K562 (cell line): ENCODE data around the gene GPR78. TPM values are rescaled to one million over a fixed set of nuclear protein-coding genes. Genes with fewer than 3 reads are reported as not detected.

Source experiments
- ATAC-seq: fragments of 200-7000 bp; cut with Tn5 transposase; 3 replicates; pipeline ENCODE4 v1.9.1; 2020; ENCODE audit warnings: moderate library complexity
- BruUV-seq: library from RNA; stranded (reverse); fragments of 400-500 nt; replicated peaks from 2 replicates; lab custom pipeline; 2021; lab: Mats Ljungman, UMichigan
- CTCF ChIA-PET: fragments of 300-600 bp; formaldehyde crosslinking; extraction: SDS; loops from one replicate; lab custom pipeline; 2021; ENCODE audit warnings: low intra/inter-chr PET ratio; lab: Yijun Ruan, JAX
- POLR2A ChIA-PET: fragments of 300-600, 350-650 bp; sonication (Branson Sonifier 250); formaldehyde crosslinking; extraction: SDS; loops from one replicate; lab custom pipeline; 2021; ENCODE audit warnings: antibody characterized with exemption, inconsistent platforms; lab: Yijun Ruan, JAX
- DNase-seq, 4 experiments: peaks; one replicate each; pipeline versions ENCODE4 v3.0.0 to v3.0.0-alpha.2; 2011 to 2018; ENCODE audit warnings: low spot score in 3 of 4, mixed read lengths in 3 of 4; ENCODE audit errors: extremely low read depth in 1 of 4
- FAIRE-seq: peaks from 2 replicates; lab custom pipeline; 2011; peaks lifted over from hg19 to GRCh38; lab: Jason Lieb, UNC
- H2AFZ ChIP-seq: 2 replicates; pipeline ENCODE4 v1.6.0; 2011; ENCODE audit warnings: low read depth, low read length, control low read depth, inconsistent platforms
- H3K27ac ChIP-seq: fragments of 200-600 bp; 3 replicates; pipeline ENCODE4 v1.8.0; 2011; ENCODE audit warnings: low read depth, mild to moderate bottlenecking, control low read depth, inconsistent platforms, low read length, moderate library complexity, mixed read lengths; ENCODE audit errors: extremely low read depth
- H3K27me3 ChIP-seq, 2 experiments: fragments of 300-600 bp in 1 of 2; 2 replicates in 1 of 2; 3 replicates in 1 of 2; pipeline versions ENCODE4 v1.6.0 to v1.8.0; 2011; ENCODE audit warnings: inconsistent platforms in 2 of 2, low read length in 2 of 2, mild to moderate bottlenecking in 1 of 2, mixed read lengths in 1 of 2, moderate library complexity in 1 of 2; ENCODE audit not compliant: control insufficient read depth in 2 of 2, insufficient read depth in 2 of 2
- H3K36me3 ChIP-seq: fragments of 300-600 bp; 3 replicates; pipeline ENCODE4 v1.8.0; 2011; ENCODE audit warnings: mild to moderate bottlenecking, low read length, inconsistent platforms; ENCODE audit not compliant: control insufficient read depth, insufficient read depth
- H3K4me1 ChIP-seq, 2 experiments: fragments of 200-600 bp in 1 of 2; replicated peaks in 1 of 2; 2 replicates in 1 of 2; 3 replicates in 1 of 2; pipeline versions ENCODE4 v1.5.1 to v1.8.0; 2011; ENCODE audit warnings: inconsistent platforms in 2 of 2, low read length in 2 of 2, mild to moderate bottlenecking in 1 of 2, mixed read lengths in 1 of 2, moderate library complexity in 1 of 2; ENCODE audit not compliant: control insufficient read depth in 2 of 2, insufficient read depth in 2 of 2
- H3K4me2 ChIP-seq: 2 replicates; pipeline ENCODE4 v1.6.1; 2011; ENCODE audit warnings: low read length, control low read depth, inconsistent platforms, mixed read lengths; ENCODE audit not compliant: insufficient read depth
- H3K4me3 ChIP-seq: fragments of 200-600 bp; sonication (generic), shearing (Covaris generic); 2 replicates; pipeline ENCODE4 v1.5.1; 2016; ENCODE audit warnings: control low read depth, inconsistent platforms
- H3K79me2 ChIP-seq: fragments of 200-600 bp; 3 replicates; pipeline ENCODE4 v1.8.0; 2011; ENCODE audit warnings: low read length, inconsistent platforms; ENCODE audit not compliant: control insufficient read depth, insufficient read depth
- H3K9ac ChIP-seq, 2 experiments: 2 replicates each; pipeline versions ENCODE4 v1.6.0 to v1.6.1; 2011; ENCODE audit warnings: low read depth in 2 of 2, low read length in 2 of 2, control low read depth in 1 of 2, inconsistent platforms in 1 of 2, mild to moderate bottlenecking in 1 of 2, mixed read lengths in 1 of 2; ENCODE audit not compliant: insufficient read depth in 1 of 2
- H3K9me1 ChIP-seq: one replicate; pipeline ENCODE4 v1.6.0; 2011; ENCODE audit warnings: inconsistent platforms, mild to moderate bottlenecking, low read length, moderate library complexity; ENCODE audit not compliant: control insufficient read depth, insufficient read depth
- H3K9me3 ChIP-seq: replicated peaks from 2 replicates; pipeline ENCODE4 v1.5.1; 2011; ENCODE audit warnings: low read depth, low read length, inconsistent platforms; ENCODE audit not compliant: control insufficient read depth, insufficient read depth
- H4K20me1 ChIP-seq: replicated peaks from 2 replicates; pipeline ENCODE4 v1.6.1; 2011; ENCODE audit warnings: low read length, inconsistent platforms, mixed read lengths; ENCODE audit not compliant: control insufficient read depth, insufficient read depth
- ADNP ChIP-seq: fragments of 200-800 bp; sonication (Bioruptor generic); IDR thresholded peaks from 2 replicates; pipeline ENCODE4 v1.6.1; 2016; ENCODE audit warnings: missing genetic modification characterization, missing compliant biosample characterization
- ARHGAP35 ChIP-seq: fragments of 450-650 bp; IDR thresholded peaks from 2 replicates; pipeline ENCODE4 v1.6.1; 2018; ENCODE audit not compliant: partially characterized antibody
- BACH1 ChIP-seq: fragments of 200-800 bp; sonication (Bioruptor generic); IDR thresholded peaks from 2 replicates; pipeline ENCODE4 v1.6.1; 2016; ENCODE audit warnings: missing genetic modification characterization, missing compliant biosample characterization
- CBX3 ChIP-seq, 2 experiments: IDR thresholded peaks; 1 replicate in 1 of 2; 2 replicates in 1 of 2; pipeline ENCODE4 v1.6.1; 2012; ENCODE audit warnings: inconsistent platforms in 2 of 2, low read length in 2 of 2, borderline replicate concordance in 1 of 2, control low read depth in 1 of 2
- KAT7 ChIP-seq: sonication (generic); formaldehyde crosslinking; IDR thresholded peaks from 2 replicates; pipeline ENCODE4 v1.8.0; 2022; ENCODE audit warnings: missing genetic modification reagents, mild to moderate bottlenecking, borderline replicate concordance
- MBD2 ChIP-seq: sonication (generic); IDR thresholded peaks from 2 replicates; pipeline ENCODE4 v1.6.1; 2016; ENCODE audit warnings: low read depth, borderline replicate concordance
- MCM3 ChIP-seq: fragments of 450-650 bp; IDR thresholded peaks from 2 replicates; pipeline ENCODE4 v1.6.1; 2016
- PCBP1 ChIP-seq: fragments of 200-400 bp; formaldehyde crosslinking; IDR thresholded peaks from 2 replicates; pipeline ENCODE4 v1.6.1; 2018; ENCODE audit warnings: mild to moderate bottlenecking, low read depth, low read length; ENCODE audit not compliant: poor library complexity, severe bottlenecking
- SNRNP70 ChIP-seq: fragments of 200-400 bp; formaldehyde crosslinking; optimal IDR thresholded peaks from 2 replicates; pipeline ENCODE3; 2017; ENCODE audit warnings: low read depth, low read length
- STAT5B ChIP-seq: fragments of 250-450 bp; sonication (Bioruptor Pico); IDR thresholded peaks from 2 replicates; pipeline ENCODE4 v1.8.0; 2021; ENCODE audit warnings: mild to moderate bottlenecking, inconsistent platforms
- ZSCAN32 ChIP-seq: fragments of 450-650 bp; formaldehyde crosslinking; IDR thresholded peaks from 2 replicates; pipeline ENCODE4 v1.4.0; 2020; ENCODE audit warnings: mild to moderate bottlenecking, moderate library complexity
- WGBS: fragments of 100-300 bp; shearing (Covaris generic); methylation state at CpG from one replicate; pipeline ENCODE4 v1.1.6; 2016; ENCODE audit warnings: low coverage, mixed read lengths; ENCODE audit not compliant: insufficient coverage; ENCODE audit errors: missing lambda C conversion rate; 5-methylcytosine and 5-hydroxymethylcytosine counted together
- in situ Hi-C: fragments of 300-500 bp; cut with MboI; formaldehyde crosslinking; loops from 4 replicates; pipeline ENCODE4 v1.15.0; 2018; ENCODE audit warnings: inconsistent platforms, mixed read lengths
- intact Hi-C: fragments of 100-400 bp; cut with micrococcal nuclease; formaldehyde crosslinking; loops from 2 replicates; pipeline ENCODE4 v1.14.2; 2022
- polyA plus RNA-seq, 8 experiments: library from polyadenylated mRNA; depleted of rRNA in 4 of 8; stranded (reverse) in 5 of 8; unstranded in 3 of 8; fragments of >200 nt; fragmentation: Nextera tagmentation in 2 of 8; fragmentation: Illumina TruSeq in 1 of 8; extraction: Ambion mirVana in 2 of 8; extraction: Trizol in 1 of 8; gene quantifications; 2 replicates each; pipeline versions ENCODE4 v1.2.1 to v1.2.3, GENCODE V29; 2011 to 2014; ENCODE audit warnings: inconsistent platforms in 1 of 8, missing spikeins in 1 of 8
- total RNA-seq, 7 experiments: library from RNA; depleted of rRNA in 6 of 7; stranded (reverse); fragments of >200 nt in 6 of 7; fragmentation: Illumina TruSeq in 2 of 7; extraction: Trizol in 2 of 7; gene quantifications; 2 replicates each; pipeline versions ENCODE4 v1.2.1 to v1.2.3, GENCODE V29; 2011 to 2021; ENCODE audit warnings: low replicate concordance in 1 of 7
- TF ChIP-seq, protein P1 (sequence below): fragments of 250-450 bp; sonication (Bioruptor Pico); IDR thresholded peaks from 2 replicates; pipeline ENCODE4 v1.5.0; 2020; ENCODE audit warnings: mild to moderate bottlenecking, borderline replicate concordance
- TF ChIP-seq, protein P2 (sequence below): fragments of 450-650 bp; IDR thresholded peaks from 2 replicates; pipeline ENCODE4 v1.6.1; 2017; ENCODE audit warnings: mild to moderate bottlenecking, moderate library complexity
- TF ChIP-seq, protein P3 (sequence below): fragments of 450-650 bp; formaldehyde crosslinking; IDR thresholded peaks from 2 replicates; pipeline ENCODE4 v1.4.0; 2020; ENCODE audit warnings: mild to moderate bottlenecking, moderate library complexity
- TF ChIP-seq, protein P4 (sequence below), 3 experiments: fragments of 200-800 bp in 1 of 3; fragments of 250-450 bp in 1 of 3; fragments of 450-650 bp in 1 of 3; sonication (Bioruptor Pico) in 1 of 3; sonication (Bioruptor generic) in 1 of 3; formaldehyde crosslinking in 1 of 3; IDR thresholded peaks; 2 replicates each; pipeline versions ENCODE4 v1.6.1 to v1.8.0; 2016 to 2022; ENCODE audit warnings: mild to moderate bottlenecking in 2 of 3, missing genetic modification characterization in 2 of 3, missing compliant biosample characterization in 1 of 3, moderate library complexity in 1 of 3

Gene GPR78
- total and polyA plus RNA-seq, 9 of the 15 experiments (the other 6 are each of a cell fraction or from before 2014, with no cell fraction given), result 0.04 to 0.13 (median 0.07) TPM; not detected in 4

- CTCF ChIA-PET, result no interaction called here
- intact Hi-C loops, result no loop called here
- TF ChIP-seq, protein P1, sequence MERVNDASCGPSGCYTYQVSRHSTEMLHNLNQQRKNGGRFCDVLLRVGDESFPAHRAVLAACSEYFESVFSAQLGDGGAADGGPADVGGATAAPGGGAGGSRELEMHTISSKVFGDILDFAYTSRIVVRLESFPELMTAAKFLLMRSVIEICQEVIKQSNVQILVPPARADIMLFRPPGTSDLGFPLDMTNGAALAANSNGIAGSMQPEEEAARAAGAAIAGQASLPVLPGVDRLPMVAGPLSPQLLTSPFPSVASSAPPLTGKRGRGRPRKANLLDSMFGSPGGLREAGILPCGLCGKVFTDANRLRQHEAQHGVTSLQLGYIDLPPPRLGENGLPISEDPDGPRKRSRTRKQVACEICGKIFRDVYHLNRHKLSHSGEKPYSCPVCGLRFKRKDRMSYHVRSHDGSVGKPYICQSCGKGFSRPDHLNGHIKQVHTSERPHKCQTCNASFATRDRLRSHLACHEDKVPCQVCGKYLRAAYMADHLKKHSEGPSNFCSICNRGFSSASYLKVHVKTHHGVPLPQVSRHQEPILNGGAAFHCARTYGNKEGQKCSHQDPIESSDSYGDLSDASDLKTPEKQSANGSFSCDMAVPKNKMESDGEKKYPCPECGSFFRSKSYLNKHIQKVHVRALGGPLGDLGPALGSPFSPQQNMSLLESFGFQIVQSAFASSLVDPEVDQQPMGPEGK (CRISPR knock-in tag), result no peak
- no peak for TF ChIP-seq KAT7 (CRISPR knock-in tag)
- TF ChIP-seq, protein P2, sequence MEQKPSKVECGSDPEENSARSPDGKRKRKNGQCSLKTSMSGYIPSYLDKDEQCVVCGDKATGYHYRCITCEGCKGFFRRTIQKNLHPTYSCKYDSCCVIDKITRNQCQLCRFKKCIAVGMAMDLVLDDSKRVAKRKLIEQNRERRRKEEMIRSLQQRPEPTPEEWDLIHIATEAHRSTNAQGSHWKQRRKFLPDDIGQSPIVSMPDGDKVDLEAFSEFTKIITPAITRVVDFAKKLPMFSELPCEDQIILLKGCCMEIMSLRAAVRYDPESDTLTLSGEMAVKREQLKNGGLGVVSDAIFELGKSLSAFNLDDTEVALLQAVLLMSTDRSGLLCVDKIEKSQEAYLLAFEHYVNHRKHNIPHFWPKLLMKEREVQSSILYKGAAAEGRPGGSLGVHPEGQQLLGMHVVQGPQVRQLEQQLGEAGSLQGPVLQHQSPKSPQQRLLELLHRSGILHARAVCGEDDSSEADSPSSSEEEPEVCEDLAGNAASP, result no peak
- TF ChIP-seq, protein P3, sequence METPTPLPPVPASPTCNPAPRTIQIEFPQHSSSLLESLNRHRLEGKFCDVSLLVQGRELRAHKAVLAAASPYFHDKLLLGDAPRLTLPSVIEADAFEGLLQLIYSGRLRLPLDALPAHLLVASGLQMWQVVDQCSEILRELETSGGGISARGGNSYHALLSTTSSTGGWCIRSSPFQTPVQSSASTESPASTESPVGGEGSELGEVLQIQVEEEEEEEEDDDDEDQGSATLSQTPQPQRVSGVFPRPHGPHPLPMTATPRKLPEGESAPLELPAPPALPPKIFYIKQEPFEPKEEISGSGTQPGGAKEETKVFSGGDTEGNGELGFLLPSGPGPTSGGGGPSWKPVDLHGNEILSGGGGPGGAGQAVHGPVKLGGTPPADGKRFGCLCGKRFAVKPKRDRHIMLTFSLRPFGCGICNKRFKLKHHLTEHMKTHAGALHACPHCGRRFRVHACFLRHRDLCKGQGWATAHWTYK (CRISPR knock-in tag), result no peak
- TF ChIP-seq ZSCAN32 (CRISPR knock-in tag), result no peak
- no peak for TF ChIP-seq SNRNP70
- TF ChIP-seq, protein P4, sequence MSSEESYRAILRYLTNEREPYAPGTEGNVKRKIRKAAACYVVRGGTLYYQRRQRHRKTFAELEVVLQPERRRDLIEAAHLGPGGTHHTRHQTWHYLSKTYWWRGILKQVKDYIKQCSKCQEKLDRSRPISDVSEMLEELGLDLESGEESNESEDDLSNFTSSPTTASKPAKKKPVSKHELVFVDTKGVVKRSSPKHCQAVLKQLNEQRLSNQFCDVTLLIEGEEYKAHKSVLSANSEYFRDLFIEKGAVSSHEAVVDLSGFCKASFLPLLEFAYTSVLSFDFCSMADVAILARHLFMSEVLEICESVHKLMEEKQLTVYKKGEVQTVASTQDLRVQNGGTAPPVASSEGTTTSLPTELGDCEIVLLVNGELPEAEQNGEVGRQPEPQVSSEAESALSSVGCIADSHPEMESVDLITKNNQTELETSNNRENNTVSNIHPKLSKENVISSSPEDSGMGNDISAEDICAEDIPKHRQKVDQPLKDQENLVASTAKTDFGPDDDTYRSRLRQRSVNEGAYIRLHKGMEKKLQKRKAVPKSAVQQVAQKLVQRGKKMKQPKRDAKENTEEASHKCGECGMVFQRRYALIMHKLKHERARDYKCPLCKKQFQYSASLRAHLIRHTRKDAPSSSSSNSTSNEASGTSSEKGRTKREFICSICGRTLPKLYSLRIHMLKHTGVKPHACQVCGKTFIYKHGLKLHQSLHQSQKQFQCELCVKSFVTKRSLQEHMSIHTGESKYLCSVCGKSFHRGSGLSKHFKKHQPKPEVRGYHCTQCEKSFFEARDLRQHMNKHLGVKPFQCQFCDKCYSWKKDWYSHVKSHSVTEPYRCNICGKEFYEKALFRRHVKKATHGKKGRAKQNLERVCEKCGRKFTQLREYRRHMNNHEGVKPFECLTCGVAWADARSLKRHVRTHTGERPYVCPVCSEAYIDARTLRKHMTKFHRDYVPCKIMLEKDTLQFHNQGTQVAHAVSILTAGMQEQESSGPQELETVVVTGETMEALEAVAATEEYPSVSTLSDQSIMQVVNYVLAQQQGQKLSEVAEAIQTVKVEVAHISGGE (CRISPR knock-in tag; IDR thresholded peaks at IDR 0.05), result no peak
- TF ChIP-seq BACH1 (tag), result no peak
- TF ChIP-seq MBD2, result no peak
- TF ChIP-seq ARHGAP35, result no peak
- TF ChIP-seq PCBP1, result no peak
- TF ChIP-seq ADNP (tag), result no peak
- no peak for TF ChIP-seq MCM3
- no peak for TF ChIP-seq CBX3 (IDR thresholded peaks at IDR 0.05; ENCODE audit: borderline replicate concordance in 1 of 2, low read length in 2 of 2)
- TF ChIP-seq STAT5B (CRISPR knock-in tag), result no peak
Observed at GRCh38 chr4:8550691-8551090, 29.5 kb upstream of the GPR78 start.

More at GRCh38 chr4:8550691-8551090, 29.5 kb upstream of the GPR78 start:
- H4K20me1 ChIP-seq, result no peaks in the 10 kb centered on the region; the same call in 1 of the 2 replicates
- BruUV-seq, result no TSS peak
- H3K9me3 ChIP-seq, result no peaks in the 10 kb centered on the region
- H3K27me3 ChIP-seq, result no peaks in the 10 kb centered on the region; a peak in 1 of 5 replicates
- FAIRE-seq (no peak), ATAC-seq (no peak), DNase-seq (no peak)
- no peak overlapping the region for H3K4me2 ChIP-seq
- H3K9ac ChIP-seq, result no peak overlapping the region
- H3K9me1 ChIP-seq, result no peaks in the 10 kb centered on the region
- peaks cover 30 to 38% of the 10 kb centered on the region in 2 experiments for H3K4me1 ChIP-seq
- H3K4me3 ChIP-seq, result no peak overlapping the region
- no peaks in the 10 kb centered on the region for H3K79me2 ChIP-seq
- H3K36me3 ChIP-seq, result no peaks in the 10 kb centered on the region
- in situ Hi-C loops, result no loop called here
- no peak overlapping the region for H2AFZ ChIP-seq
- POLR2A ChIA-PET, result interaction anchor here (0.8 to 1.0 kb wide), 3 partner anchors 14 to 360 kb away, joined by 3 read pairs; no protein-coding TSS in a partner anchor
- no peak overlapping the region for H3K27ac ChIP-seq
- WGBS, result 68% methylated on average over 9 of the region's 9 CpGs
